ENCODE results near the gene ZNF839. TPM values are rescaled to one million over a fixed set of nuclear protein-coding genes. Genes with fewer than 3 reads are reported as not detected.

The ZNF839 gene
- polyA plus RNA-seq, 1 donor = 13.1 TPM

- no peak for DNase-seq
Measured at GRCh38 chr14:102389246-102389645, 69.7 kb downstream of the ZNF839 start.

GRCh38 chr14:102390064-102390855 is 70.7 kb downstream of the ZNF839 start:
- no peak for DNase-seq

Other genes with a start within 250 kb of the ZNF839 start
- gene HSP90AA1, start 232.7 kb upstream of the ZNF839 start, polyA plus RNA-seq (ENCODE audit: insufficient read length) = 266 TPM
- gene WDR20, start 179.8 kb upstream of the ZNF839 start, polyA plus RNA-seq (ENCODE audit: insufficient read length) = 26.3 TPM
- 11.1 TPM for gene MOK, start 14.6 kb upstream of the ZNF839 start, polyA plus RNA-seq (ENCODE audit: insufficient read length)
- gene CINP, start 43.1 kb downstream of the ZNF839 start, polyA plus RNA-seq (ENCODE audit: insufficient read length) = 26.4 TPM
- 15.7 TPM for gene TECPR2, start 43.2 kb downstream of the ZNF839 start, polyA plus RNA-seq (ENCODE audit: insufficient read length)
- gene ANKRD9, start 190.0 kb downstream of the ZNF839 start, polyA plus RNA-seq (ENCODE audit: insufficient read length) = 21.9 TPM